ENCODE results near the gene ARHGAP26.

The ARHGAP26 gene

GRCh38 chr5:142783601-142784341, 13.6 kb downstream of the ARHGAP26 start:
- peak in 1 of 3 experiments; percentile 57 for DNase-seq (ENCODE audit: low read depth in 2 of 3, low spot score in 2 of 3)

GRCh38 chr5:142784401-142784955, 14.3 kb downstream of the ARHGAP26 start:
- DNase-seq (ENCODE audit: low read depth in 2 of 3, low spot score in 2 of 3) = no peak

GRCh38 chr5:142785206-142785605, 15.0 kb downstream of the ARHGAP26 start:
- no peak for DNase-seq (ENCODE audit: low read depth in 2 of 3, low spot score in 2 of 3)

GRCh38 chr5:142789206-142789605, 19.0 kb downstream of the ARHGAP26 start:
- DNase-seq (ENCODE audit: low read depth in 2 of 3, low spot score in 2 of 3) = no peak

GRCh38 chr5:142792012-142792864, 22.1 kb downstream of the ARHGAP26 start:
- no peak for DNase-seq (ENCODE audit: low read depth in 2 of 3, low spot score in 2 of 3)

- DNase-seq (ENCODE audit: low read depth in 2 of 3, low spot score in 2 of 3) = no peak
Observed at GRCh38 chr5:142792865-142793232, 22.7 kb downstream of the ARHGAP26 start.

GRCh38 chr5:142794537-142794936, 24.4 kb downstream of the ARHGAP26 start:
- no peak for DNase-seq (ENCODE audit: low read depth in 2 of 3, low spot score in 2 of 3)

GRCh38 chr5:142795251-142795650, 25.1 kb downstream of the ARHGAP26 start:
- DNase-seq (ENCODE audit: low read depth in 2 of 3, low spot score in 2 of 3) = no peak

- DNase-seq (ENCODE audit: low read depth in 2 of 3, low spot score in 2 of 3) = no peak
Observed at GRCh38 chr5:142796492-142797109, 26.4 kb downstream of the ARHGAP26 start.

- DNase-seq (ENCODE audit: low read depth in 2 of 3, low spot score in 2 of 3) = no peak
Observed at GRCh38 chr5:142797420-142797819, 27.2 kb downstream of the ARHGAP26 start.

- DNase-seq (ENCODE audit: low read depth in 2 of 3, low spot score in 2 of 3) = no peak
Observed at GRCh38 chr5:142798099-142798770, 28.1 kb downstream of the ARHGAP26 start.

GRCh38 chr5:142800776-142801494, 30.8 kb downstream of the ARHGAP26 start:
- no peak for DNase-seq (ENCODE audit: low read depth in 2 of 3, low spot score in 2 of 3)

- DNase-seq (ENCODE audit: low read depth in 2 of 3, low spot score in 2 of 3) = no peak
Observed at GRCh38 chr5:142801495-142801871, 31.3 kb downstream of the ARHGAP26 start.

- DNase-seq (ENCODE audit: low read depth in 2 of 3, low spot score in 2 of 3) = no peak
Observed at GRCh38 chr5:142803428-142804125, 33.4 kb downstream of the ARHGAP26 start.

GRCh38 chr5:142805339-142805738, 35.2 kb downstream of the ARHGAP26 start:
- DNase-seq (ENCODE audit: low read depth in 2 of 3, low spot score in 2 of 3) = no peak

- DNase-seq (ENCODE audit: low read depth in 2 of 3, low spot score in 2 of 3) = no peak
Observed at GRCh38 chr5:142806841-142807267, 36.7 kb downstream of the ARHGAP26 start.

- DNase-seq (ENCODE audit: low read depth in 2 of 3, low spot score in 2 of 3) = no peak
Observed at GRCh38 chr5:142807372-142807911, 37.3 kb downstream of the ARHGAP26 start.

- DNase-seq (ENCODE audit: low read depth in 2 of 3, low spot score in 2 of 3) = no peak
Observed at GRCh38 chr5:142808878-142809598, 38.9 kb downstream of the ARHGAP26 start.

GRCh38 chr5:142810081-142810480, 39.9 kb downstream of the ARHGAP26 start:
- DNase-seq (ENCODE audit: low read depth in 2 of 3, low spot score in 2 of 3) = no peak

Measured in activated CD8-positive, alpha-beta memory T cell treated with anti-CD3 and anti-CD28 coated beads for 48 hours (primary cell).